ENCODE results near the gene C4A. TPM values are rescaled to one million over a fixed set of nuclear protein-coding genes. Genes with fewer than 3 reads are reported as not detected.

Gene C4A
- total and polyA plus RNA-seq, 2 of the 4 experiments (the other 2 are of a cell fraction) = 0.90 to 3.8 TPM

- H3K4me2 ChIP-seq (ENCODE audit: low read depth, low read length) = no peak overlapping the region
- dilution Hi-C loops (cut with HindIII; ENCODE audit: low sequenced_read_pairs, unreplicated experiment) = no loop called here
- no TSS peak for BruUV-seq (replicated peaks)
- no peak overlapping the region for H3K9ac ChIP-seq (ENCODE audit: low read depth, low read length)
- no peak overlapping the region for H2AFZ ChIP-seq (replicated peaks; ENCODE audit: low read length, poor library complexity)
- H3K4me3 ChIP-seq (ENCODE audit: insufficient read depth, low read depth, low read length) = no peak overlapping the region
- no peaks in the 10 kb centered on the region for H3K9me3 ChIP-seq (ENCODE audit: control insufficient read depth, insufficient read depth, low read length)
- no peaks in the 10 kb centered on the region for H3K27me3 ChIP-seq (ENCODE audit: control insufficient read depth, insufficient read depth, low read length)
- H2AK9ac ChIP-seq (replicated peaks; ENCODE audit: low read depth, low read length, poor library complexity) = no peak overlapping the region
- intact Hi-C loops (cut with micrococcal nuclease) = no loop called here
- peaks cover 6% of the 10 kb centered on the region; the same call in 1 of the 2 replicates for H3K9me1 ChIP-seq (ENCODE audit: insufficient read depth, low read length)
- H4K20me1 ChIP-seq (ENCODE audit: insufficient read depth, low read length) = no peaks in the 10 kb centered on the region
- H3K4ac ChIP-seq (ENCODE audit: low read depth, low read length) = no peak overlapping the region
- in situ Hi-C loops (cut with MboI; ENCODE audit: low sequenced_read_pairs) = no loop called here
- H2BK20ac ChIP-seq (ENCODE audit: low read depth, low read length) = no peak overlapping the region
- H3K79me1 ChIP-seq (ENCODE audit: low read depth in 1 of 2, low read length in 2 of 2) = peaks cover 12 to 39% of the 10 kb centered on the region in 2 experiments
- peaks cover 59% of the 10 kb centered on the region for H3K36me3 ChIP-seq (ENCODE audit: control insufficient read depth, insufficient read depth, low read length)
- ATAC-seq (ENCODE audit: low read depth) = no peak
- peaks cover 11% of the 10 kb centered on the region for H3K4me1 ChIP-seq (ENCODE audit: control insufficient read depth, insufficient read depth, low read length)
- DNase-seq = no peak
- H4K5ac ChIP-seq (ENCODE audit: low read depth, low read length) = no peak overlapping the region
- H3K18ac ChIP-seq (ENCODE audit: low read depth, low read length) = no peak overlapping the region
- H2BK5ac ChIP-seq (ENCODE audit: low read depth, low read length, poor library complexity, severe bottlenecking) = no peak overlapping the region
- no peak overlapping the region for H4K8ac ChIP-seq (ENCODE audit: low read depth in 2 of 2, low read length in 2 of 2)
- no peak overlapping the region for H2BK15ac ChIP-seq (ENCODE audit: low read depth, low read length)
- no peak overlapping the region for H3K14ac ChIP-seq (replicated peaks; ENCODE audit: low read depth, low read length)
- 77% methylated on average over 4 of the region's 11 CpGs; no CpG with 5 or more reads in 1 of the 2 experiments for WGBS, 2 experiments (ENCODE audit: extremely low coverage in 2 of 2, insufficient read length in 1 of 2)
- H3K56ac ChIP-seq (ENCODE audit: extremely low read depth, insufficient read depth, low read length) = no peak overlapping the region
- no peak for TF ChIP-seq ELK1 (IDR thresholded peaks at IDR 0.05; ENCODE audit: borderline replicate concordance, low read depth, low read length)
- no peak for TF ChIP-seq CEBPB (IDR thresholded peaks at IDR 0.05; ENCODE audit: low read depth, low read length)
- no peak for TF ChIP-seq RFX5 (IDR thresholded peaks at IDR 0.05; ENCODE audit: low read depth, low read length)
- no peak for TF ChIP-seq MAFK (IDR thresholded peaks at IDR 0.05; ENCODE audit: low read depth, low read length)
- TF ChIP-seq FOS (IDR thresholded peaks at IDR 0.05; ENCODE audit: low read depth, low read length) = no peak
- no peak for TF ChIP-seq CTCF (conservative IDR thresholded peaks at IDR 0.05; ENCODE audit: low read depth, low read length)
- TF ChIP-seq BHLHE40 (IDR thresholded peaks at IDR 0.05; ENCODE audit: low read depth, low read length) = no peak
- no peak for TF ChIP-seq NFE2L2 (IDR thresholded peaks at IDR 0.05; ENCODE audit: low read depth, low read length)
- TF ChIP-seq USF2 (IDR thresholded peaks at IDR 0.05; ENCODE audit: low read depth, low read length) = no peak
- TF ChIP-seq SMC3 (IDR thresholded peaks at IDR 0.05; ENCODE audit: low read depth, low read length) = no peak
- no peak for TF ChIP-seq CHD1 (IDR thresholded peaks at IDR 0.05; ENCODE audit: low read depth, low read length)
- TF ChIP-seq MAZ (IDR thresholded peaks at IDR 0.05; ENCODE audit: borderline replicate concordance, low read depth, low read length) = no peak
- no peak for TF ChIP-seq RCOR1 (IDR thresholded peaks at IDR 0.05; ENCODE audit: insufficient replicate concordance, low read length)
- TF ChIP-seq MXI1 (IDR thresholded peaks at IDR 0.05; ENCODE audit: borderline replicate concordance, low read depth, low read length) = no peak
- TF ChIP-seq RAD21 (IDR thresholded peaks at IDR 0.05; ENCODE audit: low read length) = no peak
- no peak for TF ChIP-seq POLR2A (IDR thresholded peaks at IDR 0.05; ENCODE audit: low read depth, low read length)
- H2BK120ac ChIP-seq (ENCODE audit: low read depth, low read length) = no peak overlapping the region
- POLR2A ChIA-PET (ENCODE audit: unreplicated experiment) = no interaction called here
- no peak overlapping the region for H4K91ac ChIP-seq (ENCODE audit: insufficient read depth, low read depth, low read length)
- no peak overlapping the region for H3K27ac ChIP-seq (ENCODE audit: insufficient read depth, low read length)
- CTCF ChIA-PET = no interaction called here
- no peak overlapping the region for H2AK5ac ChIP-seq (ENCODE audit: low read depth, low read length)
- no peak overlapping the region for H3K23ac ChIP-seq (ENCODE audit: low read depth, low read length)
These were observed 13.5 kb upstream of the C4A start for GRCh38 chr6:31968326-31968725.
